Purkinje cell (primary cell): ENCODE measurements around the gene IL12RB1. TPM values are rescaled to one million over a fixed set of nuclear protein-coding genes. Genes with fewer than 3 reads are reported as not detected.

ENCODE experiments used
- polyA plus RNA-seq: library from polyadenylated mRNA; unstranded; fragments of >200 nt; fragmentation: Nextera tagmentation; gene quantifications from 2 replicates; pipeline ENCODE4 v1.2.1, GENCODE V29; 2014

Gene IL12RB1
- not detected in 2 replicates for polyA plus RNA-seq

DNA sequence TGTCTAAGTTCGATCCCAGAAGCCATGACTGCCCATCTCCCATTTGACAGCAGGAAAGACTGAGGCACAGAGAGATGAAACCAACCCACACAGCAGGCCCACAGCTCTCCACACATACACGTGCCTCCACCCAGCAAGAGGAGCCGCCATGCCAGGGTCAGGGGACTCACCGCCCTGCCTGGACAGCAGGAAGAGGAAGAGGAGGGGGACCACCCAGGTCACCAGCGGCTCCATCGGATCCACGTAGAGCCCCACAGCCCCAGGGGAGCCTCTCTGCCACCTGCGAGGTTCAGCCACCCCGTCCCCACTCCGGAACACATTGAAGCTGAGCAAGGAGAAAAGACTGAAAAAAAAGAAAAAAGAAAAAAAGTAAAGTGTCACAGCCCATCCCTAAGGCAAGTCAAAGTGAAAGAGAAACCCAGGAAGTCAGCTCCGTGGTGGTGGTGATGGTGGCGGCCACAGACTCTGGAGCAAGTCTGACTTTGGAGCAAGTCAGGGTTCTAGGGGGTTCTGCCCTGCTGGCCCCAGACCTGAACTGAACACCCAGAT is at the start of gene IL12RB1:
IL12RB1 (minus strand) TSS at position 345 of the 549 bp plus-strand sequence; CDS start at position 234, 111 bp downstream.

DNA sequence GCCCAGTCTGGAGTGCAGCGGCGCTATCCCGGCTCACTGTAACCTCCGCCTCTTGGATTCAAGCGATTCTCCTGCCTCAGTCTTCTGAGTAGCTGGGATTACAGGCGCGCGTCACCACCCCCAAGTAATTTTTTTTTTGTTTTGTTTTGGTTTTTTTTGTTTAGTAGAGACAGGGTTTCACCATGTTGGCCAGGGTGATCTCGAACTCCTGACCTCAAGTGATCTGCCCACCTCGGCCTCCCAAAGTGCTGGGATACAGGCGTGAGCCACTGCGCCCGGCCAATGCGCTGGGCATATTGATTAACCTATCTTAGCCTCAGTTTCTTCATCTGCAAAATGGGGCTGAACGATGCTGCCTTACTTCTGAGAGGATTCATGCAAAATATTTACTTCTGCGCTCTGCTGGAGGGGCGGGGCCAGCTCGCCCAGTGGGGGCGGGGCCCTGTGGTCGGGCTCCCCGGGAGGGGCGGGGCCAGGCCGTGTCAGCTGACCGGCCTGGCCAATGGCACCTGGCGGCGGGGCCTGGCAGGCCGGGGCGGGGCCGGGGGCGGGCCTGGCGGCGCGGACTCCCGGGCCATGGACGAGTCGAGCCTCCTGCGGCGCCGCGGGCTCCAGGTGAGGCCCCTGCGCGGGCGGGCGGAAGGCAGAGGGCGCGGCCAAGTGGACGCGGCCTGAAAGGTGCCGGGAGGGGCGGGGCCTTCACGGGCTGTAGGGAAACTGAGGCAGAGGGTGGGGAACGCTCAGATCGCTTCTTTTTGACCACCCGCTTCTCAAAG is 10.7 kb upstream of the IL12RB1 start, which contains the start of gene MAST3:
MAST3 (plus strand) TSS at position 562 of the 776 bp plus-strand sequence; CDS start at position 577, 15 bp downstream.

Other genes starting within 250 kb of the IL12RB1 start
- 0.19 TPM in 1 of 2 replicates, not detected in the other for gene JAK3, start 239.0 kb downstream of the IL12RB1 start, polyA plus RNA-seq
- 279 and 299 TPM in 2 replicates for gene RPL18A, start 227.0 kb downstream of the IL12RB1 start, polyA plus RNA-seq
- not detected in 2 replicates for gene SLC5A5, start 215.0 kb downstream of the IL12RB1 start, polyA plus RNA-seq
- 9.3 and 16.0 TPM in 2 replicates for gene CCDC124, start 153.9 kb downstream of the IL12RB1 start, polyA plus RNA-seq
- 2.1 and 4.3 TPM in 2 replicates for gene KCNN1, start 119.8 kb downstream of the IL12RB1 start, polyA plus RNA-seq
- 0.15 and 0.99 TPM in 2 replicates for gene ARRDC2, start 78.8 kb downstream of the IL12RB1 start, polyA plus RNA-seq
- 0.20 and 7.9 TPM in 2 replicates for gene MAST3, start 10.8 kb upstream of the IL12RB1 start, polyA plus RNA-seq
- gene PIK3R2, start 66.2 kb upstream of the IL12RB1 start, polyA plus RNA-seq: 0.67 and 1.1 TPM in 2 replicates
- 0.28 TPM in 1 of 2 replicates, not detected in the other for gene IFI30, start 86.9 kb upstream of the IL12RB1 start, polyA plus RNA-seq
- gene MPV17L2, start 106.3 kb upstream of the IL12RB1 start, polyA plus RNA-seq: 4.5 and 7.4 TPM in 2 replicates
- gene RAB3A, start 117.1 kb upstream of the IL12RB1 start, polyA plus RNA-seq: 66.7 and 126 TPM in 2 replicates
- 0.36 TPM in 1 of 2 replicates, not detected in the other for gene PDE4C, start 139.5 kb upstream of the IL12RB1 start, polyA plus RNA-seq
- 0.04 TPM in 1 of 2 replicates, not detected in the other for gene IQCN, start 187.5 kb upstream of the IL12RB1 start, polyA plus RNA-seq
- 12.2 and 17.8 TPM in 2 replicates for gene JUND, start 194.7 kb upstream of the IL12RB1 start, polyA plus RNA-seq
- gene LSM4, start 236.1 kb upstream of the IL12RB1 start, polyA plus RNA-seq: 33.9 and 44.0 TPM in 2 replicates